ENCODE results near the gene INTS3.
"Not testable (repeated sequence)": the region's sequence is repeated elsewhere in the genome, so short reads cannot be mapped to it uniquely, and the experiment has no call there.

The INTS3 gene

GRCh38 chr1:153699768-153700167 is 28.1 kb upstream of the INTS3 start:
- DNase-seq = no peak

GRCh38 chr1:153705484-153705883 is 22.4 kb upstream of the INTS3 start:
- no peak for DNase-seq

DNA sequence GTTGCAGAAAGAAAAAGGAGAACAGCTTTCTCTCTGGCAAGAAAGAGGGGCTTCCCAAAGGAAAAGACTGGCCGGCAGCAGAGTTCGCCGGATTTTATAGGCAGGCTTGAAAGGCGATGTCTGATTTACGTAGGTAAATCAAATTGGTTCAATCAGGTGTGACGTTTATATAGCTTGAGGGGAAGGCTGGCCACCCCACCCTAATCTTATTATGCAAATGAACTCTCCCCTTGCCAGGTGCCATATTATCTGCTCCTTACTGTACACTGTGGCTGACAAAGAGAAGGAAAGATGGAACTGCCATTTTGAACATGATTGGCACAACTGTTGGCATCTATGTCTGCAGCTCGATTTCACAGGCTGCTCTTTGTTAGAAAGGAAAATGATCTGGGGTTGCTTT is 16.8 kb upstream of the INTS3 start:
- DNase-seq = no peak

DNA sequence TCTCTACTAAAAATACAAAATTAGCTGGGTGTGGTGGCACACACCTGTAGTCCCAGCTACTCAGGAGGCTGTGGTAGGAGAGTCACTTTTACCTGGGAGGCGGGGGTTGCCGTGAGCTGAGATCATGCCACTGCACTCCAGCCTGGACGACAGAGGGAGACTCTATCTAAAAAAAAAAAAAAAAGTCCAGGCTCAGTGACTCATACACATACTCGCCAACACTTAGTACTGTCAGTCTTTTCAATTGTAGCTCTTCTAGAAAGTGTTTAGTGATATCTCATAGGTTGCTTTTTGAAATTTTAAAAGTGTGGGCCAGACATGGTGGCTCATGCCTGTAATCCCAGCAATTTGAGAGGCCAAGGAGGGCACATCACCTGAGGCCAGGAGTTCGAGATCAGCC is 11.6 kb upstream of the INTS3 start:
- DNase-seq = not testable (repeated sequence)

DNA sequence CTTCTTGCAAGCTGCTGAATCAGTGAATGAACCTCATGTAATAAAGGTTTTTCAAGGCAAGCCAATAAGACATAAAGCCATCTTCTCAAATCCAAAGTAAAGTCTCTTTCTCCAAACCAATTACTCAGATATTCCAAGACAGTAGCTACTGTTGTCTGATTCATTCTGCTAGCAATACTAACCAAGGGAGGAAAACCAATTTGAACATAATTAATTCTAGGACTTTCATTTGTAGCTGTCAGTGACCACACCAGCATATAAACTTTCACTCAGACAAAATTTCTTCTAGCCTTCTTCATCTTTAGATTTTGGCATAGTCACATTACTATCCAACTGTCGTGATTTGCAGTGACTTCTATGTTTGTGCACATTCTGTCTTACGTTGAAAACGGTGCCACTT is 10.5 kb upstream of the INTS3 start:
- no peak for DNase-seq

DNA sequence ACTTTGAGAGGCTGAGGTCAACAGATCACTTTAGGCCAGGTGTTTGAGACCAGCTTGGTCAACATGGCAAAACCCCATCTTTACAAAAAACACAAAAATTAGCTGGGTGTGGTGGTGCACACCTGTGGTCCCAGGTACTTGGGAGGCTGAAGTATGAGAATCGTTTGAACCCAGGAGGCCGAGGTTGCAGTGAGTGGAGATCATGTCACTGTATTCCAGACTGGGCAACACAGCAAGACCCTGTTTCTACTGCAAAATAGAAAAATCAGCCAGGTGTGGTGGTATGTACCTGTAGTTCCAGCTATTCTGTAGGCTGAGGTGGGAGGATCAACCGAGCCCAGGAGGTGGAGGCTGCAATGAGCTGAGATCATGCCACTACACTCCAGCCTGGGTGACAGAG is 4.2 kb upstream of the INTS3 start:
- DNase-seq = no peak

GRCh38 chr1:153724634-153725033 is 3.2 kb upstream of the INTS3 start:
- DNase-seq = not testable (repeated sequence)

GRCh38 chr1:153728305-153729066 is 636 bp downstream of the INTS3 start:
- peak; percentile 47 for DNase-seq

DNA sequence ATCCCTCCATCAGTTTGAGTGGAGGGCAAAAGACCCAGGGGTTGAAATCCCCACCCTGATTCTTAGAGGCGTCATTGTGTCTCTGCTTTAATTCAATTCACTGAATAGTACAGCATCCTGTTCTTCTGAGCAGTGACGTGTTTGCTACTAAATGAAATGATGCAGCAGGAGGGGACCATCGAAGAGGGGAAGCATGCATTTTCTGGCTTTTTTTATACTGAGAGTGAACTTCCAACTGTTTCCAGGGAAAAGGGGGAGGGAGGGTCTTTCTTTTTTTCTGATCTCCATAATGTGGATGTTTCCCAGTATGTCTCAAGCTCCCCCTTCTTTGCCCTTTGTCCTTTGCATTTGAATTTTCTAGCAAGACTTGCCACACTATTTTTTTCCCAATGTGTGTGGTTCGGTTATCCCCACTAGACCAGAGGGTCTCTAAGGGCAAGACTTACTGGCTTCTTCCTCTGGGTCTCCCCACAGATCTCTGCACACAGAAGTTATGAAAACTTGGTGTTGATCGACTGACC is 2.7 kb downstream of the INTS3 start:
- DNase-seq = no peak

DNA sequence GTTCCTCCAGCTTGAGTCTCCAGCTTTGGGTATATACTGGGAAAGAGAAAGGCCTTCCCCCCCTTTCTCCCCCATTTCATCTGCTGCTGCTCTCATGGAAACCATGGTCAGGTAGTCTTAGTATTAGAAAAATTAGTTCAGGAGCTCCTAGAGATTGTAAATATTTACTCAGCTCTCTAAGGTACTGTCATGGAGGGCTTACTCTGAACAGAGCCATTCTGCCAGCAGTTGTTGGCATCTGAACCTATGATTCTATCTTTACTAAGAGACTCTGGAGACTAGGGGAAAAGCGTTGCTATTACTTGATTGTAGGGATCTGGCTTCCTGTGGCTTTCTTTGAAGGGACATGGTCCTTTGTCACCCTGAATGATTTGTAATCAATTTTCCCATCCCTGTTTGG is 6.1 kb downstream of the INTS3 start:
- DNase-seq = no peak

DNA sequence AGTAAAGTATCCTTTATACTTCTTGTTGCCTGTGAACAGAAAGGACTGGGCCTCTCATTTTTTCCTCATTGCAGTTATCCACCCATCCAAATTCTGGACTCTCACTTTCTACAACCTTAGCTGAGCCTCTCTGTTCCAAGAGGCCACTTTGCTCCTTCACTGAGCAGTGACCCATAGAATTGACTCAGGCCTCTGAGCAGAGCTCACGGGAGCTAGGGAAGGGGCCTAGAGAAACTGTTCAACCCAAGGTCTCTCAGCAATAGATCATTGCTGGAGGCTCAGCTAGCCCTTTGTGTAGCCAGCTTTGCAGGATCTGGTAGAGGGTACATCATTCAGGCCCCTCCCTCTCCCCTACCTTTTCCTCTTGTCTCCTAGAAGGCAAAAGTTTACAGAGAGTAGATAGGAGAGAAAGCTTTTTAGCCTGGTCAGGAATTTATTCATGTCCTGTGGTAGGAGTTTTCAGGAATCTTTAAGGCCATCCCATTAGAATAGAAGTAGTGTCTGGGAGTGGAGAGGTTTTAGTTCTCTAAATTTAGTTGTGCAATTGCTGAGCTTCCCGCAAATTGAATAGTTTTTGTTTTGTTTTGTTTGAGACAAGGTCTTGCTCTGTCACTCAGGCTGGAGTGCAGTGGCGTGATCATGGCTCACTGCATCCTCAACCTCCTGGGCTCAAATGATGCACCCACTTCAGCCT is 6.7 kb downstream of the INTS3 start:
- DNase-seq = no peak

DNA sequence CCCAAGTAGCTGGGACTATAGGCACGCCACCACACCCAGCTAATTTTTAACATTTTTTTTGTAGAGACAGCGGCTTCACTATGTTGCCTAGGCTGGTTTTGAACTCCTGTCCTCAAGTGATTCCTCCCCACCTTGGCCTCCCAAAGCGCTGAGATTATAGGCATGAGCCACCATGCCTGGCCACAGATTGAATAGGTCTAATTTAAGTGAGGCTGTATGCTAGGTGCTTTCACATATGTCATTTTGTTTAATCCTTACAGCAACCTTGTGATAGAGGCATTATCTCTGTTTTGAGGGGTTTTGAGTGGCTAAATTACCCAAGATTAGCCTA is 7.2 kb downstream of the INTS3 start:
- DNase-seq = no peak

DNA sequence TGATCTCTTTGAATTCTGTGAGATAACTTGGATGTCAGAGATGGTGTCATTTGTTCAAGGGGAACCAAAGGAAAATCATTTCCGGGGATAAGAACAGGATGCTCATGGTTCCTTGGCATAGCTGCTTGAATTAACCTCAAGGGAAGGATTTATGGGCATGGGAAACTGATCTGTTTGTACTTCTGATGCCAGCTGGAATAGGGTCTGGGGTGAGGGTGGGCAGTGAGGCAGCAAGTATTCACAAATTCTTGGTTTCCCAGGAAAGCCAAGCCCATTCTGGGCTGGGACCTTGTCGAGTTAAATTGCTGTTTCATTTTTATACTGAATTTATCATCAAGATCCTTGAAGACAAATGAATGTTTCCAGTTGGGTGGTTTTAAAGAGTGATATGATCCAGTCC is 14.1 kb downstream of the INTS3 start:
- DNase-seq = no peak

GRCh38 chr1:153742411-153743142 is 14.7 kb downstream of the INTS3 start:
- DNase-seq = no peak

DNA sequence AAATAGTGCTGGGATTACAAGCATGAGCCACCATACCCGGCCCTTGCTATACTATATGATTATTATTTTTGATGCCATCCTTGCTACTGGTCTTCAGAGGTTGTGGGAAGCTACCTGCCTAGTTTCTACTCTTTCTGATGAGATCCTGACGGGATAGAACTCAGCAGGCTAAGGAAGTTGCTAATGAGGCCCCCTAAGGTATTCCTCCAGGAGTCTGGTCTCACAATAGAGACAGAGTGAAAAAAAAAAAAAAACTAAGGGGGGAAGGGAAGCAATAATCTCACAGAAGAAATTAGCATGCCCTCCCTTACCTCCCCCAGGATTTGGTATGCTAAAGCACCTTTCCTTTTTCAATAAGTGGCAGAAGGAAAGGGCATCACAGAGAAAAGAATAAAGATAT is 17.6 kb downstream of the INTS3 start:
- DNase-seq = no peak

DNA sequence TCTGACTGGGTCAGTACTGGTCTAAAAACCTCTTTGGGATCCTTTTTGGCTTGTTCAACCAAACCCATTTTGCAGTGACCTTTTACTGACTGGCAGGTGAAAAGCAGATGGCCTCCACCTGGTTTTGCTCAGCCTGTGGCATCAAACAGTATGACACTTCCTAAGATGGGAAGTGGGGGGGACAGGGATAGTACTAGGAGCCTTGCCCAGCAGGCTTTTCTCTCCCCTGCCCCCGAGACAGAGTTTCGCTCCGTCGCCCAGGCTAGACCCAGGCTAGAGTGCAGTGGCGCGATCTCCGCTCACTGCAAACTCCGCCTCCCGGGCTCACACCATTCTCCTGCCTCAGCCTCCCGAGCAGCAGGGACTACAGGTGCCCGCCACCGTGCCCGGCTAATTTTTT is 18.3 kb downstream of the INTS3 start:
- DNase-seq = no peak

DNA sequence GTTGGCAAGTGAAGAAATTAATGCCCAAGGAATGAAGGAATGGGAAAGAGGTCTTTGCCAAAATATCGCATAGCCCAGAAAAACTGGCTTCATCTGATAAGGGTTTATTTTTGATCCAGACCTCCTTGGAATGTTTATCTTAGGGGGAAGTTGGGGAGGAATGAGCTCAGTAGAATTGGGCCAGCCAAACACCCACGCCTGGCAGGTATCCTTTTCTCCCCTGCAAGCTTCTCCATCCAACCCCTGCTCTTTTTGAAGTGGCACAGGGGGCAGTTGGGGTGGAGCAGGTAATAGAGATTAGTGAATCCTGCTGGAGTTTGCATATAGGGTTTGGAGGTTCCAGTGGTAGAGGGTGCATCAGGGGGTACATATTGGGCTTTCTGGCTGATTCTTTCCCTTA is 21.1 kb downstream of the INTS3 start:
- no peak for DNase-seq

DNA sequence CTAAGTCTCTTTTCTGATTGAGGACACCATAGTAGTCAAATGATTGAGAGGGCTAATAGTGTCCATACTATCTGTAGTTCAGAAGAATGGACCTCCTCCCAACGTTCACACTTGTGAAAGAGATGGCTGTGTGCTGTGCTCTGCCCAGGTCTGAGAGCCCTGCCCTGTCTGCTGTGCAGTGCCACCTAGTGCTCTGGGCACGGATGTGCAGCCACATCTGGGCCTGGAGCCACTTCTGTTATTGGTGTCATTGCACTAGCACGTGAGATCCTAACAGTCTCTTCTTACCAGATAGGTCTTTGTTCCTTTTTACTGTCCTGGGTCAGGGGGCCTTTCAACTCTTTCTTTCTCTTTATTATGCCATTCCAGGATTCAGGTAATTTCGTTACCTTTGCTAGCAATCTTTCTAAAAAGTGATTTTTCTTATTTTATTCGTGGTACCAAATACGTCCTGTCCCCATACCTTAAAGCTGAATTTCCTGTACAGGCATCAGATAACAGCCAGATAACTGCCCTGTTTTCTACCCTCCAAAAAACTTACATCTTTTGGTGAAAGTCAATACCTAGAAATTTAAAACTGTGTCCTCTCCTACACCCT is 21.7 kb downstream of the INTS3 start:
- peak; percentile 73 for DNase-seq

GRCh38 chr1:153750026-153750995 is 22.5 kb downstream of the INTS3 start:
- DNase-seq = no peak

DNA sequence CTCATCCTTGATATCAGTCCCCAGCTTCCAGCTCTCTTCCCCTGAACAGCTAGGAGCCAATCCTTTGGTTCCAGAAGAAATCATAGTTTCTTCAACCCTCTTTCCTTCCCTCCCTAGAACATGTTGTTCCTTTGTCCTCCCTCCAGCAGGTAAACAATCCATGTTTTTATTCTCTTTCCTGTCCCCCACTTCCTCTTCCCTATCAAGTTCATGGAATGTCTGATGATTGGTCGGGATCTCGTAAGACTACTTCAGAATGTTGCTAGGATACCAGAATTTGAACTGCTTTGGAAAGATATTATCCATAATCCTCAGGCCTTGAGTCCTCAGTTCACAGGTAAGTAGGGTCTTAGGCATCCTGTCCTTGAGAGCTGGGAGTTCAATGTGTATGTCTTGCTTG is 24.2 kb downstream of the INTS3 start:
- DNase-seq = no peak

DNA sequence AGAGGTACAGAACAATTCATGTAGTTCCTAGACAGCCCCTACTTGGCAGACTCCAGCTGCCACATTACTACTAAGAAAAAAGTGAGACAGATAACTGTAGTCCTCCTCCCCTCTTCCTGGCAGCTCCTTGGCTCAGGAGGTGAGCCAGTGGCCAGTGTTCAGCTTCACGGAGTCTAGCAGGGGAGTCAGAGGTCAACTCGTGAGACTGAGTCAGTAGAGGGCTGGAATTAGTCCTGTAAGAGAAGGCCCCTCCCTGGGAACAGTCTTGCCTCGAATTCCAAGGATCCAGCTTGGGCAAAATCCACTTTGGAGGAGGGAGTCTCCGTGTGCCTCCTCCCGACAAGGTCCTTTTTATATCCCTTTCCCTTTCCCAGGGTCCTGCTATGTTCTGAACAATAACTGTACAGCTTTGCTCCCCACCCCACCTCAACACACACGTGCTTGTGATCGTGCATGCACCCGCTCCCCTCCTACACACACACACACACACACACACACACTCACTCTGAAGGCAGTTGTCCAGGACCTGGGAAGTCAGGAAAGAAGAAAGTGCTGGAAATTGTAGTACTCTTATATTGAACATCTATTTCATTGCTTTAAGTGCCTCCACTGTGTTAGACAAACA is 24.8 kb downstream of the INTS3 start:
- no peak for DNase-seq

GRCh38 chr1:153754266-153754665 is 26.4 kb downstream of the INTS3 start:
- no peak for DNase-seq

All from activated CD4-positive, CD25-positive, alpha-beta regulatory T cell treated with anti-CD3 and anti-CD28 coated beads, Interleukin-2, amount 50 U/mL, for 72 hours (primary cell).